ENCODE data around the gene CDC42SE2. TPM values are rescaled to one million over a fixed set of nuclear protein-coding genes. Genes with fewer than 3 reads are reported as not detected.
"Not testable (repeated sequence)": the region's sequence is repeated elsewhere in the genome, so short reads cannot be mapped to it uniquely, and the experiment has no call there.

CDC42SE2 gene
- total RNA-seq, 2 donors from 2014 or later, result 74.2 to 110 TPM

GRCh38 chr5:131329286-131329560 lies 65.4 kb downstream of the CDC42SE2 start:
- no peak for TF ChIP-seq CTCF (IDR thresholded peaks at IDR 0.05)
- no peaks in the 10 kb centered on the region for H3K36me3 ChIP-seq
- no peak overlapping the region for H3K27ac ChIP-seq

DNA sequence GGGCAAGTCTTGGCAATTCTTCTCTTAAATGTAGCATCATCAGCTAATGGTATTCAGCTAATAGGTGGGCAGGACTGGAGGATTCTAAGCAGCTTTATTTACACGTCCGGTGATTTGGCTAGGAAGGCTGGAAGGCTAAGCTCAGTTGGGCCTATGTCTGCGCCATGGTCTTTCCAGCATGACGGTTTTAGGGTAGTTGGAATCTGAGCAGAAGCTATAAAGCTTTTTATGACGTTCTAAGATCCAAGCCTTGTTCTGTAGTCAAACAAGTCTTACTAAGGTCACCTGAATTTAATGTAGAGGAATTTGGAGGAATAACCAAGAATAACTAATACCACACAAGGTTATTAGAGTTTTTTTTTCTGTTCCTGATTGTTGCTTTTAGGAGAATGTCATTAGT lies 66.2 kb downstream of the CDC42SE2 start:
- Histone ChIP-seq H3K4me1 (peaks cover 7% of the 10 kb centered on the region), H3K36me3 (no peaks in the 10 kb centered on the region), H3K4me3 (no peak overlapping the region), H3K9me3 (no peaks in the 10 kb centered on the region), H3K27ac (no peak overlapping the region), H3K27me3 (no peaks in the 10 kb centered on the region), H3K9ac (ENCODE audit: low read depth in 2 of 2, low read length in 2 of 2) (no peak overlapping the region)
- no peak for DNase-seq
- no peak for TF ChIP-seq CTCF (IDR thresholded peaks at IDR 0.05)
- intact Hi-C loops (cut with DNase I), result no loop called here

More at GRCh38 chr5:131329286-131329560, 65.4 kb downstream of the CDC42SE2 start:
- Histone ChIP-seq H3K4me1 (peaks cover 7% of the 10 kb centered on the region), H3K9me3 (no peaks in the 10 kb centered on the region), H3K9ac (ENCODE audit: low read depth in 2 of 2, low read length in 2 of 2) (no peak overlapping the region), H3K27me3 (no peaks in the 10 kb centered on the region), H3K4me3 (no peak overlapping the region)
- intact Hi-C loops (cut with DNase I), result no loop called here
- DNase-seq, result no peak

DNA sequence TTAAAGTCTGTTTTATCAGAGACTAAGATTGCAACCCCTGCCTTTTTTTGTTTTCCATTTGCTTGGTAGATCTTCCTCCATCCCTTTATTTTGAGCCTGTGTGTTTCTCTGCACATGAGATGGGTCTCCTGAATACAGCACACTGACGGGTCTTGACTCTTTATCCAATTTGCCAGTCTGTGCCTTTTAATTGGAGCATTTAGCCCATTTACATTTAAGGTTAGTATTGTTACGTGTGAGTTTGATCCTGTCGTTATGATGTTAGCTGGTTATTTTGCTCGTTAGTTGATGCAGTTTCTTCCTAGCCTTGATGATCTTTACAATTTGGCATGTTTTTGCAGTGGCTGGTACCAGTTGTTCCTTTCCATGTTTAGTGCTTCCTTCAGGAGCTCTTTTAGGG lies 71.9 kb downstream of the CDC42SE2 start:
- H3K36me3 ChIP-seq; H3K9me3 ChIP-seq; intact Hi-C loops (cut with DNase I); H3K4me3 ChIP-seq; DNase-seq; H3K4me1 ChIP-seq; H3K27me3 ChIP-seq; H3K9ac ChIP-seq (ENCODE audit: low read depth in 2 of 2, low read length in 2 of 2); H3K27ac ChIP-seq: not testable (repeated sequence)

DNA sequence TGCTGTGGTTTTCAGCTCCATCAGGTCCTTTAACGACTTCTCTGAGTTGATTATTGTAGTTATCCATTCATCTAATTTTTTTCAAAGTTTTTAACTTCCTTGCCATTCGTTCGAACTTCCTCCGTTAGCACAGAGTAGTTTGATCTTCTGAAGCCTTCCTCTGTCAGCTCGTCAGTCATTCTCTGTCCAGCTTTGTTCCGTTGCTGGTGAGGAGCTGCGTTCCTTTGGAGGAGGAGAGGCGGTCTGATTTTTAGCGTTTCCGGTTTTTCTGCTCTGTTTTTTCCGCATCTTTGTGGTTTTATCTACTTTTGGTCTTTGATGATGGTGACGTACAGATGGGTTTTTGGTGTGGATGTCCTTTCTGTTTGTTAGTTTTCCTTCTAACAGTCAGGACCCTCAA lies 72.9 kb downstream of the CDC42SE2 start:
- intact Hi-C loops (cut with DNase I); H3K9ac ChIP-seq (ENCODE audit: low read depth in 2 of 2, low read length in 2 of 2); H3K4me1 ChIP-seq; H3K27ac ChIP-seq; H3K9me3 ChIP-seq; DNase-seq; H3K36me3 ChIP-seq; H3K27me3 ChIP-seq; H3K4me3 ChIP-seq: not testable (repeated sequence)

DNA sequence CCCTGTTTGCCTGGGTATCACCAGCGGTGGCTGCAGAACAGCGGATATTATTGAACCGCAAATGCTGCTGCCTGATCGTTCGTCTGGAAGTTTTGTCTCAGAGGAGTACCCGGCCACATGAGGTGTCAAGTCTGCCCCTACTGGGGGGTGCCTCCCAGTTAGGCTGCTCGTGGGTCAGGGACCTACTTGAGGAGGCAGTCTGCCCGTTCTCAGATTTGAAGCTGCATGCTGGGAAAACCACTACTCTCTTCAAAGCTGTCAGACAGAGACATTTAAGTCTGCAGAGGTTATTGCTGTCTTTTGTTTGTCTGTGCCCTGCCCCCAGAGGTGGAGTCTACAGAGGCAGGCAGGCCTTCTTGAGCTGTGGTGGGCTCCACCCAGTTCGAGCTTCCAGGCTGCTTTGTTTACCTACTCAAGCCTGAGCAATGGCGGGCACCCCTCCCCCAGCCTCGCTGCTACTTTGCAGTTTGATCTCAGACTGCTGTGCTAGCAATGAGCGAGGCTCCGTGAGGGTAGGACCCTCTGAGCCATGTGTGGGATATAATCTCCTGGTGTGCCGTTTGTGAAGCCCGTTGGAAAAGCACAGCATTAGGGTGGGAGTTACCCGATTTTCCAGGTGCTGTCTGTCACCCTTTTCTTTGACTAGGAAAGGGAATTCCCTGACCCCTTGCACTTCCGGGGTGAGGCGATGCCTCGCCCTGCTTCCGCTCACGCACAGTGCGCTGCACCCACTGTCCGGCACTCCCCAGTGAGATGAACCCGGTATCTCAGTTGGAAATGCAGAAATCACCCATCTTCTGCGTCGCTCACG lies 73.6 kb downstream of the CDC42SE2 start:
- H3K4me1 ChIP-seq; DNase-seq; H3K27me3 ChIP-seq; H3K9ac ChIP-seq (ENCODE audit: low read depth in 2 of 2, low read length in 2 of 2); H3K9me3 ChIP-seq; H3K36me3 ChIP-seq; intact Hi-C loops (cut with DNase I); H3K4me3 ChIP-seq; H3K27ac ChIP-seq: not testable (repeated sequence)

GRCh38 chr5:131338051-131338453 lies 74.2 kb downstream of the CDC42SE2 start:
- no peak for DNase-seq
- H3K4me3 ChIP-seq, result no peak overlapping the region
- no peaks in the 10 kb centered on the region for H3K9me3 ChIP-seq
- H3K27me3 ChIP-seq, result no peaks in the 10 kb centered on the region
- no peaks in the 10 kb centered on the region for H3K4me1 ChIP-seq
- intact Hi-C loops (cut with DNase I), result no loop called here
- H3K9ac ChIP-seq (ENCODE audit: low read depth in 2 of 2, low read length in 2 of 2), result no peak overlapping the region
- no peak for TF ChIP-seq CTCF (IDR thresholded peaks at IDR 0.05)
- no peak overlapping the region for H3K27ac ChIP-seq
- no peaks in the 10 kb centered on the region for H3K36me3 ChIP-seq

DNA sequence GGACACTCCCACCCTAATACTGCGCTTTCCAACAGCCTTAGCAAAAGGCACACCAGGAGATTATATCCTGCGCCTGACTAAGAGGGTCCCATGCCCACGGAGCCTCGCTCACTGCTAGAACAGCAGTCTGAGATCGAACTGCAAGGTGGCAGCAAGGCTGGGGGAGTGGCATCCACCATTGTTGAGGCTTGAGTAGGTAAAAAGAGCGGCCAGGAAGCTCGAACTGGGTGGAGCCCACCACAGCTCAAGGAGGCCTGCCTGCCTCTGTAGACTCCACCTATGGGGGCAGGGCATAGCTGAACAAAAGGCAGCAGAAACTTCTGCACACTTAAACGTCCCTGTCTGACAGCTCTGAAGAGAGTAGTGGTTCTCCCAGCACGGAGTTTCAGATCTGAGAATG lies 80.4 kb downstream of the CDC42SE2 start:
- H3K27me3 ChIP-seq; H3K4me1 ChIP-seq; H3K9me3 ChIP-seq; H3K9ac ChIP-seq (ENCODE audit: low read depth in 2 of 2, low read length in 2 of 2); H3K36me3 ChIP-seq; DNase-seq; H3K27ac ChIP-seq; H3K4me3 ChIP-seq; intact Hi-C loops (cut with DNase I): not testable (repeated sequence)

DNA sequence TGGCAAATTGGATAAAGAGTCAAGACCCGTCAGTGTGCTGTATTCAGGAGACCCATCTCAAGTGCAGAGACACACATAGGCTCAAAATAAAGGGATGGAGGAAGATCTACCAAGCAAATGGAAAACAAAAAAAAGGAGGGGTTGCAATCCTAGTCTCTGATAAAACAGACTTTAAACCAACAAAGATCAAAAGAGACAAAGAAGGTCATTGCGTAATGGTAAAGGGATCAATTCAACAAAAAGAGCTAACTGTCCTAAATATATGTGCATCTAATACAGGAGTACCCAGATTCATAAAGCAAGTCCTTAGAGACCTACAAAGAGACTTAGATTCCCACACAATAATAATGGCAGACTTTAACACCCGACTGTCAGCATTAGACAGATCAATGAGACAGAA lies 82.4 kb downstream of the CDC42SE2 start:
- intact Hi-C loops (cut with DNase I); H3K36me3 ChIP-seq; H3K4me3 ChIP-seq; H3K27ac ChIP-seq; H3K9ac ChIP-seq (ENCODE audit: low read depth in 2 of 2, low read length in 2 of 2); H3K4me1 ChIP-seq; DNase-seq; H3K9me3 ChIP-seq; H3K27me3 ChIP-seq: not testable (repeated sequence)
